Measurements from ENCODE around the gene C20orf204.

Gene C20orf204

DNA sequence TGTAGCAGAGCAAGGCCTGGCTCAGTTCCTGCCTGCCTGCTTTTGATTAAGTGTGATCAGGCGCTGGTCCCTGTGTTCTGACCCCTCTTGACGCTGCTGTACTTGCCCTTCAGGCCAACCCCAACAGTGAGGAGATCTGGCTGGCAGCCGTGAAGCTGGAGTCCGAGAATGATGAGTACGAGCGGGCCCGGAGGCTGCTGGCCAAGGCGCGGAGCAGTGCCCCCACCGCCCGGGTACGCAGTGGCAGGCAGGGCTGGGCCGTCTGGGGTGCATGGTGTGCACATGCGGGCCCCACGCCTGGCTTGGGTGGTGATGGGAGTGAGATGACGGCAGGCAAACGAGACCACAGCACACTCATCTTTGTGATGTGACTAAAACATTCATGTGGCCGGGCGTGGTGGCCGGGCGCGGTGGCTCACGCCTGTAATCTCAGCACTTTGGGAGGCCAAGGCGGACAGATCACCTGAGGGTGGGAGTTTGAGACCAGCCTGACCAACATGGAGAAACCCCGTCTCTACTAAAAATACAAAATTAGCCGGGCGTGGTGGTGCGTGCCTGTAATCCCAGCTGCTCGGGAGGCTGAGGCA lies 10.1 kb upstream of the C20orf204 start:
- no peak for FAIRE-seq
- DNase-seq (ENCODE audit: extremely low spot score, insufficient read length, low read depth): no peak

DNA sequence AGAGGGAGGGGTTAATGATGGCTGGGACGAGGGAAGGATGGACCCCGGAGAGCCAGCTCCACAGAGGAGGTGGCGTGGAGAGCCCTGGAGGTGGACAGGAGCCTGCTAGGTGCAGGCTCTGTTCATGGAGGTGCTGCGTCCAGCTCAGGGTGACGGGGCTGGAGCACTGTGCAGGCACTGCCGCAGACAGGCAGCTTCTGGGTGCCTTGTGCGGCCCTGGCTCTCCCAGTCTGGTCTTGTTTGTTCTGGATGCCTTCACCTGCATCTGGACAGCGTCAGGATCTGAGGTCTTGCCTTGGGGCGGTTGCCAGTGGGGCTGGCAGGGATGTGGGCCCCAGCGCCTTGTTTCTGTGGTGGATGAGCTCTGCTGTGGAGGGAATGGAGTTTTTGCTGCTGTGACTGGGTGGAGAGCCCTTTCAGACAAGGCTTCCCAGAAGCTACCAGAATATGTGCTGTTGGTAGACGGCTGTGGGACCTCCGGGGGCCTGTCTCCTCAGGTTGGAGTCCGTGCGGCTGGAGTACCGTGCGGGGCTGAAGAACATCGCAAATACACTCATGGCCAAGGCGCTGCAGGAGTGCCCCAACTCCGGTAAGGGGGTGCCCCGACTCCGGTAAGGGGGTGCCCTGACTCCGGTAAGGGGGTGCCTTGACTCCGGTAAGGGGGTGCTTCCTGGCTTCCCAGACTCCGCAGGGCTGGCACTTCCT lies 7.8 kb upstream of the C20orf204 start:
- DNase-seq (ENCODE audit: extremely low spot score, insufficient read length, low read depth): no peak
- FAIRE-seq: no peak

GRCh38 chr20:64029293-64030117 lies 6.5 kb upstream of the C20orf204 start:
- FAIRE-seq (no peak), DNase-seq (ENCODE audit: extremely low spot score, insufficient read length, low read depth) (no peak)

- DNase-seq (ENCODE audit: extremely low spot score, insufficient read length, low read depth) (no peak), FAIRE-seq (no peak)
Measured at GRCh38 chr20:64030371-64031134, 5.4 kb upstream of the C20orf204 start.

DNA sequence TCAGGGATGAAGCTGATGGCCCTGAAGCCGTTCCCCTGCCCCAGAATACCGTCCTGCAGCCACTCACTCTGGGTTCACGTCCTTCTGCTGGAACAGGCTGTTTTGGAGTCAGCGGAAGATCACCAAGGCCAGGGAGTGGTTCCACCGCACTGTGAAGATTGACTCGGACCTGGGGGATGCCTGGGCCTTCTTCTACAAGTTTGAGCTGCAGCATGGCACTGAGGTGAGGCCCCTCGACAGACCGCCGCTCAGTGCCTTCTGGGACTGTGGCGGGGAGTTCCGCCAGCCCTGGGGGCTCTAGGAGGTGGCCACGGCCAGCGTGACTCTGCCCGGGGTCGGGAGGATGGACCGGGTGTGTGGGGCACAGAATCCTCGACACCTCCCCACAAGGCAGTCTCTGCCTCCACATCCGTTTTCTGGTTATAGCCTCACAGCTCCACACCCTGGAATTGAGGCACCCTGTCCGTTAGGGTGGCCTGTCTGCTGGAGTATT lies 4.1 kb upstream of the C20orf204 start:
- FAIRE-seq (no peak), DNase-seq (ENCODE audit: extremely low spot score, insufficient read length, low read depth) (no peak)

DNA sequence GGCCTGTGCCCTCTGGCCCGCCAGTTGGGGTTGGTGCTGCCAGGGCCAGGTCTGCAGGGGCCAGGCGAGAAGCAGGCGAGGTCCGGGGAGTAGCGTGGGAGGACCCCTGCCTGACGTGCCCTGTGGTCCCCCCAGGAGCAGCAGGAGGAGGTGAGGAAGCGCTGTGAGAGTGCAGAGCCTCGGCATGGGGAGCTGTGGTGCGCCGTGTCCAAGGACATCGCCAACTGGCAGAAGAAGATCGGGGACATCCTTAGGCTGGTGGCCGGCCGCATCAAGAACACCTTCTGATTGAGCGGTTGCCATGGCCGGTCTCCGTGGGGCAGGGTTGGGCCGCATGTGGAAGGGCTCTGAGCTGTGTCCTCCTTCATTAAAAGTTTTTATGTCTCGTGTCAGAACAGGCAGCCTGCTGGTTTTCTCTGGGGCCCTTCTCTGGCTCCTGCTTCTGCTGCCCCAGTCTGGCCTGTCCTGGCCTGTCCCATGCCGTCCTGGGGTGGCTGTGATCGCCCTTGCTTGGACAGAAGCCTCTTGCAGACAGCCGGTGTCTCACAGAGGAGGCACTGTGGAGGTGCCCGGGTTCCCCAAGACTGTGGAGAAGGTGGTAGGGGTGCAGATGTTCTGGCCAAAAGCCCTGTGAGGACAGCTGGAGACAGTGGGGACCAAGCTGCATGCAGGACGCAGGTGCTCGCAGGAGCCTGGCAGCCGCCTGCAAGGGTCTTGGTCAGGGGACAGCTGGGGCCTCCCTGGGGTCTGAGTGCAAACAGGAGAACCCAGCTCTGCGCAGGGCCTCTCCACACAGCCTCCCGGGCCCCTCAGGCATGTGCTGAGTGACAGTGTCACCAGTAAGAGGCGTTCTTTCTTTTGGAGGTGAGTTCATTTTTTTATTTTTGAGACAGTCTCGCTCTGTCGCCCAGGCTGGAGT lies 3.0 kb upstream of the C20orf204 start:
- FAIRE-seq: no peak

GRCh38 chr20:64033981-64034493 lies 1.9 kb upstream of the C20orf204 start:
- FAIRE-seq: no peak

More for the DNA sequence above, 3.0 kb upstream of the C20orf204 start:
- no peak for DNase-seq (ENCODE audit: extremely low spot score, insufficient read length, low read depth)

DNA sequence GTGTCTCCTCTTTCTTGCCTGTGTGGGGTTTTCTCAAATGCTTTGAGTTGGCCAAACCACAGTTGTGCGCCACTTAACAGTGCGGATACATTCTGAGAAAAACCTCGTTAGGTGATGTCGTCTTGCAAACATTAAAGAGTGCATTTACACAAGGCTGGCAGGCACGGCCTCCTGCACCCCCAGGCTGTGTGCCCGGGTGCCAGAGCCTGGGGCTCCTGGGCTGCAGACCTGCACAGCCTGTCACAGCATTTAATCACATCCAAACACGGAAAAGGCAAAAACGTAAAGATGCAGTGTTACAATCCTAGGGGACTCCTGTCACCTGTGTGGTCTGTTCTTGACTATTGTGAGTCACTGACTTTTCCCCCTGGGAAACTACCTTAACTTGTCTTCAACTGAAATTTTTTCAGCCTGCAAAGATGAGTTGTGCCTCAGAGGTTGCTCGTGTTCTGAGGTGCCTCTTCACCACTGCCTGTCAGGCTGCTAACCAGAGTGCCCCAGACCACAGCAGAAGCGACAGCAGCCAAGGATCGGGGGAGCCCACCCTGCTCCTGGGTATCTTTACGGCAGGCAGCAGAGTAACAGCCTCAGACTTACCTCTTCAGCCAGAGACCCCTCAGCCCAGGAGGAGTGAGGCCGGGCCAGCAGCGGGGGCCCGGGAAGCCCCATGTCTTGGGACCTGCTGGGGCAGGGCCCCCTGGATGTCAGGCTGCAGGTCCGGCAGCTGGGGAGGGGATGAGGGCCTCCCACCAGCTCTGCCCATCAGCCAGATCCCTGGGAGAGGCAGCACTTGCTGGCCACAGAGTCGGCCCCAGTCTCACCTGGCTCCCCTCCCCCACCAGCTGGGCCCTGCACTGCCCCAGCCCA lies 683 bp upstream of the C20orf204 start:
- DNase-seq (ENCODE audit: extremely low spot score, insufficient read length, low read depth) (no peak), FAIRE-seq (no peak)

More at GRCh38 chr20:64033981-64034493, 1.9 kb upstream of the C20orf204 start:
- DNase-seq (ENCODE audit: extremely low spot score, insufficient read length, low read depth): no peak

DNA sequence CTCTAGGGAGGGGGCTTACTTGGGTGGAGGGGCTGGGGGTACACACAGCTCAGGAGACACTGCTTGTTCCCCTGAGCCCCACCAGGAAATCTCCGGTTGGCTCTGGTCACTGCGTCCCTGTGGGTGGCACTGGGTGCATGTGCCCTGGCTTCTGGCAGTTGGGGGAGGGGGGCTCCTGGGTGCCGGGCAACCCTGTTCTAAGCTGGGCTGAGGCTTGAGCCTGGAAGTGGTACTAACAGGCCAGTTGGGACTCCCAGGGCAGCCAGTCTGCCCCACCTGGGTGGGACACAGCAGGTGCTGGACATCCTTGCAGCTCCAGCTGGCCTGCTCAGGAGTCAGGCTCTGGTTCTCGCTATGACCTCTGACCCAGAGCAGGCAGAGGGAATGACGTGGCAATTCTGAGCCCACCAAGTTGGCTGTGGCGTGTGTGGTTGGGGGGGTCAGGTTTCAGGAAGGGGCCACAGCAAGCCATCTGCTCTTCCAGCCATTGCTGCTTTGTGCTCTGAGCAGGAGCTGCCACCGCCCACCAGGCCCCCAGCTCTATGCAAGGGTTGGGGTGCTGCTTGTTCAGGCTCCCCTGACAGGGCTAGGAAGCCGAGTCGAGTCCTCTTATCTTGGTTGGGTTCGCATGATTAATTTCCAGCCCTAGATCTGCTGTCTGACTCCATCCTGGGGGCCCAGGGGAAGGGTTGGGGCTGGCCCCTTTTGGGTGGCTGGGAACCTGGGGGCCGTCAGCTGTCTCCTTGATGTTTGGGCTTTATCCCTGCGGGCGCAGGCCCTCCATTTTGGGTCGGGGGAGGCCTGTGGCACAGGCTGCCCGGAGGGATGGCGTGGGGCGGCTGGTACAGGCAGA lies 590 bp downstream of the C20orf204 start:
- FAIRE-seq: no peak
- no peak for DNase-seq (ENCODE audit: extremely low spot score, insufficient read length, low read depth)

DNA sequence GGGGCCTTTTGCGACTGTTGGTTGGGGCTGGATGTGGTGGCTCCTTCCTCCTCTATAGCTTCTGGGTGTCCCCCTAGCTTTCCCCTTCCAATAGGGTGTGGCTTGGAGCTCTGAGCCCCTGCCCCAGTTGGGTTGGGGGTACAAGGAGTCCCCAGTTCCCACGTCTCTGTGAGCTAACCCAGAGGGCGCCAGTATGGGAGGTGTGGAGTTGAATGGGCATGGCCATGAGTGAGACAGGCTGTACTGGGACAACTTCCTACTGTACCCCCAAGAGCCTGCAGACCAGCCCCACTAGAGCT lies 1.2 kb downstream of the C20orf204 start:
- no peak for FAIRE-seq

GRCh38 chr20:64037498-64038213 lies 1.7 kb downstream of the C20orf204 start:
- DNase-seq (ENCODE audit: extremely low spot score, insufficient read length, low read depth) (no peak), FAIRE-seq (no peak)

More for the DNA sequence above, 1.2 kb downstream of the C20orf204 start:
- DNase-seq (ENCODE audit: extremely low spot score, insufficient read length, low read depth): no peak

DNA sequence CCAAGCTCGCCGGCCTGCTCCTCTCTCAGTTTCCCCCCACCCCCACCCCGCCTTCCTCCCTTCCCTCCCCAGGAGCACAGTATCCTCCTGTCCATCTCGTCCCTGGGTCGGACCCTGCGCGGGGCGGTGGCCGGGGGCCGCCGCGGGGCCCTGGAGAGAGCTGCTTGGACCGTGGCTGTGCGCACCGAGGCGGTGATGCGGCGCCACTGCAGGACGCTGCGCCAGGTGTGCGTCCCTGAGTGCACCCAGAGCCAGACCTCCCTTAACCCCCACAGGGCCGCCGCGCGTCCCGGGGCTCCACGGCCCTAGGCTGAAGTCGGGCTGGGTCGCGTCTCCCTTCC lies 2.2 kb downstream of the C20orf204 start:
- FAIRE-seq (no peak), DNase-seq (ENCODE audit: extremely low spot score, insufficient read length, low read depth) (no peak)

GRCh38 chr20:64038565-64039292 lies 2.7 kb downstream of the C20orf204 start:
- FAIRE-seq: no peak

GRCh38 chr20:64039293-64040160 lies 3.5 kb downstream of the C20orf204 start:
- DNase-seq (ENCODE audit: extremely low spot score, insufficient read length, low read depth) (no peak), FAIRE-seq (no peak)

More at GRCh38 chr20:64038565-64039292, 2.7 kb downstream of the C20orf204 start:
- peak; percentile 81 for DNase-seq (ENCODE audit: extremely low spot score, insufficient read length, low read depth)

Data from GM18507 (cell line).